ENCODE data around the gene XIRP1.
"Not testable (repeated sequence)": the region's sequence is repeated elsewhere in the genome, so short reads cannot be mapped to it uniquely, and the experiment has no call there.

The XIRP1 gene

DNA sequence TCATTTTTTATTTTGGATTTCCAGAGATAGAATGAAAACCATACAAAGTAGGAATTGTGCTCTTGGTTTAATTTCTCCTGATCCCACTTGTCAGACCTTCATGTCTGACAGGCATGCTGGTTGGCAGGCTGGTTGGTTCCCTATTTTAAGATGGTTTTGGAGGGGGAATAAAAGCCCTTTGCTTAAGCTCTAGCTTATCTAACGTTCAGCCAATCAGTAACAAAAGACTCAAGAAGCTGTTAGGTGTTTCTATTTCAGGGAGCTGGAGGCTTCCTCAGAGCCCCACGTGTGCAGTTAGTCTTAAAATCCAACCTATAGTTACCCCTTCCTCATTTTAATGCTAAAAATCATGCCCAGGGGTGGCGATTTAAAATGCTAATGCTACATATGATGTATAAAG, 40.5 kb upstream of the XIRP1 start:
- Histone ChIP-seq H3K79me2 (ENCODE audit: low read length) (no peaks in the 10 kb centered on the region), H3K4me2 (ENCODE audit: low read length) (no peak overlapping the region), H3K4me3 (ENCODE audit: low read length) (no peak overlapping the region), H3K36me3 (replicated peaks; ENCODE audit: low read depth, low read length) (no peaks in the 10 kb centered on the region), H3K4me1 (ENCODE audit: low read length) (no peaks in the 10 kb centered on the region), H4K20me1 (ENCODE audit: insufficient read depth, low read length) (no peaks in the 10 kb centered on the region), H2AFZ (ENCODE audit: low read depth, low read length) (no peak overlapping the region), H3K9me3 (ENCODE audit: insufficient read depth, low read length) (no peaks in the 10 kb centered on the region), H3K9ac (ENCODE audit: low read length) (no peak overlapping the region), H3K27me3 (ENCODE audit: low read depth, low read length) (peaks cover 39% of the 10 kb centered on the region), H3K27ac (ENCODE audit: low read length) (no peak overlapping the region)
- TF ChIP-seq EZH2phosphoT487 (IDR thresholded peaks at IDR 0.05; ENCODE audit: low read depth) = no peak
- TF ChIP-seq CTCF (IDR thresholded peaks at IDR 0.05; ENCODE audit: low read depth, low read length) = no peak

DNA sequence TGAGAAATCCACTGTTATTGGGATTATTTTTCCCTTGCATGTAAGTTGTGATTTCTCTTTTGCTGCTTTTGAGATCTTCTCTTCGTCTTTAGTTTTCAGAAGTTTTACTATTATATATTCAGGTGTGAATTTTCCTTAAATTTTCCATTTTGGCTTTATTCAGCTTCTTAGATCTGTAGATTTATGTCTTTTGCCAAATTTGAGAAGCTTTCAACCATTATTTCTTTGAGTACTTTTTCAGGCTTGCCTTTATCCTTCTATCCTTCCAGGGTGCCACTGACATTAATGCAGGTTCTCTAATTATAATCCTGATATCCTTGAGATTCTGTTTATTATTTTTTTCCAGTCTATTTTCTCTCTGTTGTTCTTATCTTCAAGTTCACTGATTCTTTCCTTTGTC, 38.1 kb upstream of the XIRP1 start:
- Histone ChIP-seq H3K4me1 (ENCODE audit: low read length) (peaks cover 13% of the 10 kb centered on the region), H3K4me3 (ENCODE audit: low read length) (no peak overlapping the region), H2AFZ (ENCODE audit: low read depth, low read length) (no peak overlapping the region), H3K4me2 (ENCODE audit: low read length) (no peak overlapping the region), H4K20me1 (ENCODE audit: insufficient read depth, low read length) (no peaks in the 10 kb centered on the region), H3K27me3 (ENCODE audit: low read depth, low read length) (peaks cover 33% of the 10 kb centered on the region), H3K27ac (ENCODE audit: low read length) (no peak overlapping the region), H3K9ac (ENCODE audit: low read length) (no peak overlapping the region), H3K79me2 (ENCODE audit: low read length) (no peaks in the 10 kb centered on the region), H3K9me3 (ENCODE audit: insufficient read depth, low read length) (no peaks in the 10 kb centered on the region), H3K36me3 (replicated peaks; ENCODE audit: low read depth, low read length) (no peaks in the 10 kb centered on the region)
- TF ChIP-seq CTCF (IDR thresholded peaks at IDR 0.05; ENCODE audit: low read depth, low read length) (no peak), EZH2phosphoT487 (IDR thresholded peaks at IDR 0.05; ENCODE audit: low read depth) (no peak)

DNA sequence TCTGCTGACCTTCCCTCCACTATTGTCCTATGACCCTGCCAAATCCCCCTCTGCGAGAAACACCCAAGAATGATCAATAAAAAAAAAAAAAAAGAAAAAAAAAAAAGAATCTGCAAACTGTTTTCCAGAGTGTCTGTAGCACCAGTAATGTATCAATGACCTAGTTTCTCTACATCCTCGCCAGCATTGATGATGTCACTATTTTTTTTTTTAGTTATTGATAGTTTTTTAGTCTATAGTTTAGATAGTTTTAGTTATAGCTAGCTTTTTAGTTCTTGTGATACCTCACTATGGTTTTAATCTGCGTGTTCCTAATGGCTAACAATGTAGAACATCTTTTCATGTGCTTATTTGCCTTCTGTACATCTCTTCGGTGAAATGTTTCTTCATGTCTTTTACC, 36.1 kb upstream of the XIRP1 start:
- no peak overlapping the region for H3K9ac ChIP-seq (ENCODE audit: low read length)
- no peak overlapping the region for H3K4me3 ChIP-seq (ENCODE audit: low read length)
- H3K4me2 ChIP-seq (ENCODE audit: low read length) = no peak overlapping the region

GRCh38 chr3:39227596-39227995, 35.2 kb upstream of the XIRP1 start:
- H3K79me2 ChIP-seq (ENCODE audit: low read length); H2AFZ ChIP-seq (ENCODE audit: low read depth, low read length); H3K9me3 ChIP-seq (ENCODE audit: insufficient read depth, low read length); H3K27ac ChIP-seq (ENCODE audit: low read length); H3K36me3 ChIP-seq (replicated peaks; ENCODE audit: low read depth, low read length); H3K4me2 ChIP-seq (ENCODE audit: low read length); H3K9ac ChIP-seq (ENCODE audit: low read length); H4K20me1 ChIP-seq (ENCODE audit: insufficient read depth, low read length); H3K4me3 ChIP-seq (ENCODE audit: low read length): not testable (repeated sequence)
- Histone ChIP-seq H3K27me3 (ENCODE audit: low read depth, low read length) (peaks cover 13% of the 10 kb centered on the region), H3K4me1 (ENCODE audit: low read length) (peaks cover 16% of the 10 kb centered on the region)

More for the DNA sequence above, 36.1 kb upstream of the XIRP1 start:
- Histone ChIP-seq H3K79me2 (ENCODE audit: low read length) (no peaks in the 10 kb centered on the region), H3K4me1 (ENCODE audit: low read length) (peaks cover 16% of the 10 kb centered on the region), H3K27me3 (ENCODE audit: low read depth, low read length) (peaks cover 22% of the 10 kb centered on the region), H3K9me3 (ENCODE audit: insufficient read depth, low read length) (no peaks in the 10 kb centered on the region), H2AFZ (ENCODE audit: low read depth, low read length) (no peak overlapping the region), H3K27ac (ENCODE audit: low read length) (no peak overlapping the region), H4K20me1 (ENCODE audit: insufficient read depth, low read length) (no peaks in the 10 kb centered on the region), H3K36me3 (replicated peaks; ENCODE audit: low read depth, low read length) (no peaks in the 10 kb centered on the region)
- no peak for TF ChIP-seq EZH2phosphoT487 (IDR thresholded peaks at IDR 0.05; ENCODE audit: low read depth)
- TF ChIP-seq CTCF (IDR thresholded peaks at IDR 0.05; ENCODE audit: low read depth, low read length) = no peak

Data from OCI-LY3 (cell line).